ENCODE measurements around the gene COX5A.
"Not testable (repeated sequence)": the region's sequence is repeated elsewhere in the genome, so short reads cannot be mapped to it uniquely, and the experiment has no call there.

Gene COX5A

GRCh38 chr15:74935193-74935592, 2.7 kb downstream of the COX5A start:
- peaks cover 8 to 12% of the 10 kb centered on the region in 2 experiments for H3K36me3 ChIP-seq (ENCODE audit: control insufficient read depth in 1 of 2, insufficient read depth in 2 of 2, low read depth in 1 of 2, low read length in 2 of 2)
- not testable (repeated sequence) for H3K9me3 ChIP-seq (ENCODE audit: control insufficient read depth, low read length); H2BK12ac ChIP-seq (ENCODE audit: low read length in 2 of 2); H2BK15ac ChIP-seq (ENCODE audit: low read depth, poor library complexity, severe bottlenecking); H3K4me3 ChIP-seq (ENCODE audit: insufficient read depth in 1 of 2, low read depth in 1 of 2, low read length in 2 of 2); H2AFZ ChIP-seq (ENCODE audit: low read depth, low read length); H3K14ac ChIP-seq (ENCODE audit: low read length in 2 of 2); H2AK5ac ChIP-seq (ENCODE audit: low read length, severe bottlenecking); H2BK120ac ChIP-seq (ENCODE audit: low read depth, low read length); H3K27ac ChIP-seq (ENCODE audit: low read length, poor library complexity, severe bottlenecking); H3K18ac ChIP-seq (ENCODE audit: low read depth in 1 of 2, low read length in 2 of 2); DNase-seq; H2BK5ac ChIP-seq (ENCODE audit: low read depth, low read length, poor library complexity, severe bottlenecking); H4K8ac ChIP-seq (ENCODE audit: low read length); H3K79me1 ChIP-seq (replicated peaks; ENCODE audit: low read length, poor library complexity, severe bottlenecking); H3K27me3 ChIP-seq (ENCODE audit: control insufficient read depth in 1 of 2, insufficient read depth in 1 of 2, low read length in 2 of 2); H4K91ac ChIP-seq (ENCODE audit: low read length); H3K4ac ChIP-seq (ENCODE audit: low read depth in 1 of 2, low read length in 2 of 2); H3K4me2 ChIP-seq (ENCODE audit: low read length, poor library complexity, severe bottlenecking); H3K4me1 ChIP-seq (ENCODE audit: control insufficient read depth, insufficient read depth, low read depth, low read length); H3K23ac ChIP-seq (ENCODE audit: low read length in 2 of 2)
- 82% methylated on average over 2 of the region's 3 CpGs for WGBS
- peak overlapping the region; percentile 15 for H3K9ac ChIP-seq (ENCODE audit: low read length)

DNA sequence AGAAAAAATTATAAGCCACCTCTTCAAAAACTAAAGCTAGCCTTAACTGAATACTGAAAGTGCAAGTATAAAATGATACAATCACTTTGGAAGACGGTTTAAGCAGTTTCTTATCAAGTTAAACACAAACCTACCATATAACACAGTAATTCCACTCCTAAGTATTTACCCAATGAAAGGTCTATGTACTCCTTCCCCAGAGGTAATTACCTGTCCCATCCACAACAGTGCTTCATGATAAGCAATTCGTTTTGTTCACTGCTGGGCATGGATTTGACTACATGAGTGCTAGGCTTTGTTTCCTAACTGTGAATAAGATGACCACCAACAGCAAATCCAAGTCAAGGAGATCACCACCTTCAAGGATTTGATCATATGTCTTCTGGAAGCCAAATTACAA, 4.3 kb downstream of the COX5A start:
- no peak overlapping the region for H3K27ac ChIP-seq (ENCODE audit: low read length, poor library complexity, severe bottlenecking)
- no peak overlapping the region for H4K8ac ChIP-seq (ENCODE audit: low read length)
- no peak overlapping the region for H3K9ac ChIP-seq (ENCODE audit: low read length)
- peaks cover 6% of the 10 kb centered on the region for H3K79me1 ChIP-seq (replicated peaks; ENCODE audit: low read length, poor library complexity, severe bottlenecking)
- peaks cover 19 to 21% of the 10 kb centered on the region in 2 experiments for H3K36me3 ChIP-seq (ENCODE audit: control insufficient read depth in 1 of 2, insufficient read depth in 2 of 2, low read depth in 1 of 2, low read length in 2 of 2)
- no peak overlapping the region for H2BK15ac ChIP-seq (ENCODE audit: low read depth, poor library complexity, severe bottlenecking)
- no peak overlapping the region for H2BK12ac ChIP-seq (ENCODE audit: low read length in 2 of 2)
- no peaks in the 10 kb centered on the region for H3K27me3 ChIP-seq (ENCODE audit: control insufficient read depth in 1 of 2, insufficient read depth in 1 of 2, low read length in 2 of 2)
- no peak overlapping the region for H2BK120ac ChIP-seq (ENCODE audit: low read depth, low read length)
- 93% methylated on average over 2 of the region's 2 CpGs for WGBS
- peaks cover 3% of the 10 kb centered on the region for H3K4me1 ChIP-seq (ENCODE audit: control insufficient read depth, insufficient read depth, low read depth, low read length)
- H4K91ac ChIP-seq (ENCODE audit: low read length): no peak overlapping the region
- no peak overlapping the region for H3K23ac ChIP-seq (ENCODE audit: low read length in 2 of 2)
- H3K18ac ChIP-seq (ENCODE audit: low read depth in 1 of 2, low read length in 2 of 2): no peak overlapping the region
- DNase-seq: no peak
- no peak overlapping the region for H2BK5ac ChIP-seq (ENCODE audit: low read depth, low read length, poor library complexity, severe bottlenecking)
- H3K9me3 ChIP-seq (ENCODE audit: control insufficient read depth, low read length): no peaks in the 10 kb centered on the region
- H3K14ac ChIP-seq (ENCODE audit: low read length in 2 of 2): no peak overlapping the region
- no peak overlapping the region for H2AK5ac ChIP-seq (ENCODE audit: low read length, severe bottlenecking)
- H2AFZ ChIP-seq (ENCODE audit: low read depth, low read length): no peak overlapping the region
- H3K4me3 ChIP-seq (ENCODE audit: insufficient read depth in 1 of 2, low read depth in 1 of 2, low read length in 2 of 2): no peak overlapping the region
- no peak overlapping the region for H3K4ac ChIP-seq (ENCODE audit: low read depth in 1 of 2, low read length in 2 of 2)
- no peak overlapping the region for H3K4me2 ChIP-seq (ENCODE audit: low read length, poor library complexity, severe bottlenecking)

- H2BK5ac ChIP-seq (ENCODE audit: low read depth, low read length, poor library complexity, severe bottlenecking): no peak overlapping the region
- no peak overlapping the region for H3K27ac ChIP-seq (ENCODE audit: low read length, poor library complexity, severe bottlenecking)
- H3K4ac ChIP-seq (ENCODE audit: low read depth in 1 of 2, low read length in 2 of 2): no peak overlapping the region
- H3K9me3 ChIP-seq (ENCODE audit: control insufficient read depth, low read length): no peaks in the 10 kb centered on the region
- H2BK15ac ChIP-seq (ENCODE audit: low read depth, poor library complexity, severe bottlenecking): no peak overlapping the region
- WGBS: 99% methylated on average over 5 of the region's 5 CpGs
- no peak overlapping the region for H2BK12ac ChIP-seq (ENCODE audit: low read length in 2 of 2)
- no peaks in the 10 kb centered on the region for H3K27me3 ChIP-seq (ENCODE audit: control insufficient read depth in 1 of 2, insufficient read depth in 1 of 2, low read length in 2 of 2)
- peaks cover 14% of the 10 kb centered on the region for H3K79me1 ChIP-seq (replicated peaks; ENCODE audit: low read length, poor library complexity, severe bottlenecking)
- no peak overlapping the region for H2AK5ac ChIP-seq (ENCODE audit: low read length, severe bottlenecking)
- no peak overlapping the region for H3K23ac ChIP-seq (ENCODE audit: low read length in 2 of 2)
- no peak overlapping the region for H3K18ac ChIP-seq (ENCODE audit: low read depth in 1 of 2, low read length in 2 of 2)
- H2BK120ac ChIP-seq (ENCODE audit: low read depth, low read length): no peak overlapping the region
- H4K8ac ChIP-seq (ENCODE audit: low read length): no peak overlapping the region
- H3K4me2 ChIP-seq (ENCODE audit: low read length, poor library complexity, severe bottlenecking): no peak overlapping the region
- H2AFZ ChIP-seq (ENCODE audit: low read depth, low read length): no peak overlapping the region
- no peak overlapping the region for H3K9ac ChIP-seq (ENCODE audit: low read length)
- H3K36me3 ChIP-seq (ENCODE audit: control insufficient read depth in 1 of 2, insufficient read depth in 2 of 2, low read depth in 1 of 2, low read length in 2 of 2): peaks cover 35 to 47% of the 10 kb centered on the region in 2 experiments
- no peak overlapping the region for H4K91ac ChIP-seq (ENCODE audit: low read length)
- H3K4me1 ChIP-seq (ENCODE audit: control insufficient read depth, insufficient read depth, low read depth, low read length): no peaks in the 10 kb centered on the region
- DNase-seq: no peak
- no peak overlapping the region for H3K4me3 ChIP-seq (ENCODE audit: insufficient read depth in 1 of 2, low read depth in 1 of 2, low read length in 2 of 2)
- H3K14ac ChIP-seq (ENCODE audit: low read length in 2 of 2): no peak overlapping the region
Measured at GRCh38 chr15:74928771-74929198, 9.1 kb downstream of the COX5A start.

DNA sequence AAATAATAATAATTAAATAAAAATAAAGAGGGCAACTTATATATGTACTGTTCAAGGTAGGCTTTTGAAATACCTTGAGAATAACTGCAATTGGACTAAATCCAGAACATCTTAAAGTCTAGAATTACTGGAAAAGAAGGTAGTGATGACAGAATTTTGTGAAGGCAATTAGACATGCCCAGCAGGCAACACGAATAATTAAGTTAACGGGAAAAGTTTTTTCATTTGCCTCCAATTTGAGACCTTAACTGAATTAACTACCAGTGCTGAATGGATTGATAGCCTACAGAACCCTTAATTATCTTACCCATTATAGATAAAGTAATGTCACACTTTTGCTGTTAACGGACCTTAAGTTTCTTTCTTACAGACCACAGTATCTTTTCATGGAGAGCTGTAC, 13.3 kb downstream of the COX5A start:
- WGBS: 94% methylated on average over 2 of the region's 3 CpGs
- Histone ChIP-seq H3K79me1 (replicated peaks; ENCODE audit: low read length, poor library complexity, severe bottlenecking) (peaks cover 13% of the 10 kb centered on the region), H3K4me1 (ENCODE audit: control insufficient read depth, insufficient read depth, low read depth, low read length) (peaks cover 2% of the 10 kb centered on the region), H3K4ac (ENCODE audit: low read depth in 1 of 2, low read length in 2 of 2) (no peak overlapping the region), H3K9me3 (ENCODE audit: control insufficient read depth, low read length) (no peaks in the 10 kb centered on the region), H3K4me2 (ENCODE audit: low read length, poor library complexity, severe bottlenecking) (no peak overlapping the region), H2BK5ac (ENCODE audit: low read depth, low read length, poor library complexity, severe bottlenecking) (no peak overlapping the region), H3K36me3 (ENCODE audit: control insufficient read depth in 1 of 2, insufficient read depth in 2 of 2, low read depth in 1 of 2, low read length in 2 of 2) (peaks cover 42 to 74% of the 10 kb centered on the region in 2 experiments), H4K91ac (ENCODE audit: low read length) (no peak overlapping the region), H2BK120ac (ENCODE audit: low read depth, low read length) (no peak overlapping the region), H3K4me3 (ENCODE audit: insufficient read depth in 1 of 2, low read depth in 1 of 2, low read length in 2 of 2) (no peak overlapping the region), H2AK5ac (ENCODE audit: low read length, severe bottlenecking) (no peak overlapping the region), H3K9ac (ENCODE audit: low read length) (no peak overlapping the region), H3K14ac (ENCODE audit: low read length in 2 of 2) (no peak overlapping the region), H3K18ac (ENCODE audit: low read depth in 1 of 2, low read length in 2 of 2) (no peak overlapping the region), H3K27me3 (ENCODE audit: control insufficient read depth in 1 of 2, insufficient read depth in 1 of 2, low read length in 2 of 2) (no peaks in the 10 kb centered on the region), H3K23ac (ENCODE audit: low read length in 2 of 2) (no peak overlapping the region), H3K27ac (ENCODE audit: low read length, poor library complexity, severe bottlenecking) (no peak overlapping the region), H2AFZ (ENCODE audit: low read depth, low read length) (no peak overlapping the region), H4K8ac (ENCODE audit: low read length) (no peak overlapping the region), H2BK15ac (ENCODE audit: low read depth, poor library complexity, severe bottlenecking) (no peak overlapping the region), H2BK12ac (ENCODE audit: low read length in 2 of 2) (no peak overlapping the region)
- DNase-seq: no peak

Measured in mesenchymal stem cell (in vitro differentiated cells and primary cell).